T-helper 1 cell treated with Interleukin-12 subunit alpha and Interleukin-12 subunit beta and Interleukin-4 antibody, amounts not matched to agents 30 ng/mL and 1 ng/mL, for 36 hours (primary cell): ENCODE data around the gene RRP8. TPM values are rescaled to one million over a fixed set of nuclear protein-coding genes. Genes with fewer than 3 reads are reported as not detected.

Experiments
- intact Hi-C: fragments of 100-400 bp; cut with micrococcal nuclease; formaldehyde crosslinking; loops from one replicate; pipeline ENCODE4 v1.15.1; 2024
- total RNA-seq: library from RNA; stranded (reverse); gene quantifications from 2 replicates; pipeline ENCODE4 v1.2.3, GENCODE V29; 2022

Gene RRP8
- total RNA-seq, 1 donor from 2014 or later: 28.2 TPM

GRCh38 chr11:6554828-6555706, 48.3 kb downstream of the RRP8 start:
- intact Hi-C loops: no loop called here

GRCh38 chr11:6553634-6554033, 49.8 kb downstream of the RRP8 start:
- intact Hi-C loops: no loop called here

- intact Hi-C loops: no loop called here
These were observed 54.8 kb downstream of the RRP8 start for GRCh38 chr11:6548641-6549040.

- intact Hi-C loops: no loop called here
These were observed 55.3 kb downstream of the RRP8 start for GRCh38 chr11:6548121-6548520.

GRCh38 chr11:6547177-6547576, 56.2 kb downstream of the RRP8 start:
- intact Hi-C loops: no loop called here

- intact Hi-C loops: no loop called here
These were observed 56.7 kb downstream of the RRP8 start for GRCh38 chr11:6546735-6547134.

- intact Hi-C loops: no loop called here
These were observed 57.4 kb downstream of the RRP8 start for GRCh38 chr11:6545917-6546605.

Other genes starting within 250 kb of the RRP8 start
- 50.9 and 52.6 TPM in 2 replicates for gene SMPD1, start 213.1 kb downstream of the RRP8 start, total RNA-seq
- gene APBB1, start 184.5 kb downstream of the RRP8 start, total RNA-seq: 45.5 and 46.9 TPM in 2 replicates
- 0.51 TPM in 1 of 2 replicates, not detected in the other for gene HPX, start 162.6 kb downstream of the RRP8 start, total RNA-seq
- 4.6 and 5.5 TPM in 2 replicates for gene TRIM3, start 129.7 kb downstream of the RRP8 start, total RNA-seq
- gene ARFIP2, start 122.3 kb downstream of the RRP8 start, total RNA-seq: 44.7 and 49.3 TPM in 2 replicates
- 29.4 and 30.9 TPM in 2 replicates for gene TIMM10B, start 122.1 kb downstream of the RRP8 start, total RNA-seq
- gene DNHD1, start 106.3 kb downstream of the RRP8 start, total RNA-seq: 23.2 and 26.1 TPM in 2 replicates
- 136 and 144 TPM in 2 replicates for gene ILK, start 158 bp upstream of the RRP8 start, total RNA-seq
- gene TAF10, start 8.6 kb upstream of the RRP8 start, total RNA-seq: 132 and 150 TPM in 2 replicates
- gene TPP1, start 15.8 kb upstream of the RRP8 start, total RNA-seq: 94.4 and 95.9 TPM in 2 replicates
- 0.32 and 0.37 TPM in 2 replicates for gene DCHS1, start 52.2 kb upstream of the RRP8 start, total RNA-seq
- 51.0 and 62.6 TPM in 2 replicates for gene MRPL17, start 79.7 kb upstream of the RRP8 start, total RNA-seq
- 0.41 TPM in 1 of 2 replicates, not detected in the other for gene OR2AG2, start 168.4 kb upstream of the RRP8 start, total RNA-seq
- gene OR2AG1, start 179.4 kb upstream of the RRP8 start, total RNA-seq: not detected in 2 replicates
- gene OR6A2, start 196.1 kb upstream of the RRP8 start, total RNA-seq: 0.05 and 0.12 TPM in 2 replicates
- gene OR10A5, start 242.1 kb upstream of the RRP8 start, total RNA-seq: not detected in 2 replicates